Measurements from ENCODE around the gene ROCK2. TPM values are rescaled to one million over a fixed set of nuclear protein-coding genes. Genes with fewer than 3 reads are reported as not detected.
A peak's percentile ranks its signal among the peaks of the same experiment; 100 is the strongest.

The ROCK2 gene
- polyA plus RNA-seq, 1 donor (not counting 4 experiments of a cell fraction or from before 2014, with no cell fraction given) = 12.6 TPM

DNA sequence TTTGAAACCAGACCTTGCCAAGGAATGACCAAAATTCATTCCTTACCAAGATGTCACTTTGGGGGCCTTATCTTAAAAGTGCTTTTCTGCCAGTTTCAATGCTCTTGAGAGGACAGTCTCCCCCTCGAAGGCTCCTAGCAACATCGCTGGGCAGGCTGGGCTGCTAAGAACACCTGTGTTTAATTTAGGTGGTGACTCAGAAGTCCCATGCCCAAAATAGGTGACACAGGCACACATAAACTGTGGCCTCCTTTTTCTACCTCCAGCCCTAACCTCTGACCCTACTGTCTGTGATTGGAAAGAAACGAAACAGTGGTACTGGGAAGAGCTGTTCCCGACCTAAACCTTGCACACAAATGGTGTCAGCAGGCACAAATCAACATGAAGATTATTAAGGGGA is 28.7 kb upstream of the ROCK2 start:
- no peak overlapping the region for H3K27ac ChIP-seq (ENCODE audit: control insufficient read depth, insufficient read depth, low read length)
- H3K4me1 ChIP-seq (ENCODE audit: control insufficient read depth, extremely low read depth, insufficient read depth, low read length) = peaks cover 29% of the 10 kb centered on the region
- dilution Hi-C loops (cut with MboI; ENCODE audit: extremely low pct_ligation_motif_present, low sequenced_read_pairs) = no loop called here
- no peak overlapping the region for H3K4me3 ChIP-seq (ENCODE audit: control insufficient read depth in 2 of 3, extremely low read depth in 1 of 3, insufficient read depth in 2 of 3, low read depth in 1 of 3, low read length in 3 of 3)
- TF ChIP-seq EZH2 (IDR thresholded peaks at IDR 0.05; ENCODE audit: low read length) = no peak
- TF ChIP-seq, protein P1, sequence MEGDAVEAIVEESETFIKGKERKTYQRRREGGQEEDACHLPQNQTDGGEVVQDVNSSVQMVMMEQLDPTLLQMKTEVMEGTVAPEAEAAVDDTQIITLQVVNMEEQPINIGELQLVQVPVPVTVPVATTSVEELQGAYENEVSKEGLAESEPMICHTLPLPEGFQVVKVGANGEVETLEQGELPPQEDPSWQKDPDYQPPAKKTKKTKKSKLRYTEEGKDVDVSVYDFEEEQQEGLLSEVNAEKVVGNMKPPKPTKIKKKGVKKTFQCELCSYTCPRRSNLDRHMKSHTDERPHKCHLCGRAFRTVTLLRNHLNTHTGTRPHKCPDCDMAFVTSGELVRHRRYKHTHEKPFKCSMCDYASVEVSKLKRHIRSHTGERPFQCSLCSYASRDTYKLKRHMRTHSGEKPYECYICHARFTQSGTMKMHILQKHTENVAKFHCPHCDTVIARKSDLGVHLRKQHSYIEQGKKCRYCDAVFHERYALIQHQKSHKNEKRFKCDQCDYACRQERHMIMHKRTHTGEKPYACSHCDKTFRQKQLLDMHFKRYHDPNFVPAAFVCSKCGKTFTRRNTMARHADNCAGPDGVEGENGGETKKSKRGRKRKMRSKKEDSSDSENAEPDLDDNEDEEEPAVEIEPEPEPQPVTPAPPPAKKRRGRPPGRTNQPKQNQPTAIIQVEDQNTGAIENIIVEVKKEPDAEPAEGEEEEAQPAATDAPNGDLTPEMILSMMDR (optimal IDR thresholded peaks at IDR 0.05 in 1 of 3, IDR thresholded peaks at IDR 0.05 in 1 of 3, conservative IDR thresholded peaks at IDR 0.05 in 1 of 3; ENCODE audit: extremely low read depth in 1 of 3, insufficient read depth in 2 of 3, low read length in 3 of 3) = no peak
- H3K9ac ChIP-seq (ENCODE audit: control insufficient read depth, extremely low read depth, insufficient read depth, low read length) = no peak overlapping the region
- no peak for FAIRE-seq
- no peak overlapping the region for H2AFZ ChIP-seq (ENCODE audit: control insufficient read depth, low read length)
- H3K27me3 ChIP-seq (ENCODE audit: control insufficient read depth, extremely low read depth, insufficient read depth, low read length) = no peaks in the 10 kb centered on the region
- DNase-seq (ENCODE audit: low read depth, low spot score) = no peak
- H3K79me2 ChIP-seq (ENCODE audit: control insufficient read depth, insufficient read depth, low read length) = no peaks in the 10 kb centered on the region
- no peak overlapping the region for H3K4me2 ChIP-seq (ENCODE audit: control insufficient read depth, extremely low read depth, insufficient read depth, low read depth, low read length)
- no peaks in the 10 kb centered on the region for H4K20me1 ChIP-seq (ENCODE audit: control insufficient read depth, extremely low read depth, insufficient read depth, low read length)
- H3K9me3 ChIP-seq (ENCODE audit: control insufficient read depth, low read depth, low read length) = no peaks in the 10 kb centered on the region
- no peaks in the 10 kb centered on the region for H3K9me1 ChIP-seq (ENCODE audit: control insufficient read depth, extremely low read depth, insufficient read depth, low read length)
- no peaks in the 10 kb centered on the region for H3K36me3 ChIP-seq (ENCODE audit: control insufficient read depth in 2 of 2, extremely low read depth in 1 of 2, insufficient read depth in 2 of 2, low read length in 2 of 2)

DNA sequence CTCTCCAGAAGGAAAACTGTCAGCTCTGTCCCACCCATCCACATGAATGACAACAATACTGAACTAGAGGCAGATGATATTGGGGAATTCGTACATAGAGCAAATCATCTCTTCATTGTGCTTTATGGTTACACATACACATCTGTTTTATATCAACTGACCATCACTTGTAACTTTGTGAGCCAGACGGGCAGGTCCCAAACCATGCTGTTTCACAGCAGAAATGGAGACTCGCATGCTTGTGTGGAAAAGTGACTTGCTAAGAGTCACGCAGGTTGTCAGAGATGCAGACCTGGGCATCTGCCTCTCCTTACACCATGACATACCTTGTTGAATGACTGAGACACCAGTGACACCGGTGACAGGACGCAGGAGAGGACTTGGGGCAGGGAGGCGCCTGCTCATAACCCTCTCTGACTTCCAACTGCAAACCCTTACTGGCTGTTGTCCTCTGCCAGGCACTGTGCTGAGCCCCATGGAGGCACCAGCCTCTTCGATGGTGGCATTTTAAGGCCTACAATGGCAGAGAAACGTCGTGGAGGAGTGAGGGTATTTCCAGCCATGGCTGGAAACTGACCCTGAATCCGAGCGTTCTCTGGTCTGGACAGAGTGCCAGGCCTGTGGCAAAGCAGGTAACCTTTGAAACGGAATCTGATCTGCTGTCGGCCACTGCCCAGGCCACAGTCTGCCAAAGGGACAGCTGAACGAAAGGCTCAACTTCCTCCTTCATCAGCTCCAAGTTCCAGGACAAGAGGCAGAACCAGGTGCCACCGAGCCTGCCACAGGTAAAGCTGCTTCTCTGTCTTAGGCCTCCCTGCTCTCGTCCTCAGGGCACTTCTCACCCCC is 26.9 kb upstream of the ROCK2 start:
- TF ChIP-seq, protein P1 (optimal IDR thresholded peaks at IDR 0.05 in 1 of 3, IDR thresholded peaks at IDR 0.05 in 1 of 3, conservative IDR thresholded peaks at IDR 0.05 in 1 of 3; ENCODE audit: extremely low read depth in 1 of 3, insufficient read depth in 2 of 3, low read length in 3 of 3) = no peak
- TF ChIP-seq EZH2 (IDR thresholded peaks at IDR 0.05; ENCODE audit: low read length) = no peak
- no peaks in the 10 kb centered on the region for H3K36me3 ChIP-seq (ENCODE audit: control insufficient read depth in 2 of 2, extremely low read depth in 1 of 2, insufficient read depth in 2 of 2, low read length in 2 of 2)
- no peak for FAIRE-seq

More for the DNA sequence above, 26.9 kb upstream of the ROCK2 start:
- Histone ChIP-seq H3K4me3 (ENCODE audit: control insufficient read depth in 2 of 3, extremely low read depth in 1 of 3, insufficient read depth in 2 of 3, low read depth in 1 of 3, low read length in 3 of 3) (no peak overlapping the region), H3K9me3 (ENCODE audit: control insufficient read depth, low read depth, low read length) (no peaks in the 10 kb centered on the region), H3K9me1 (ENCODE audit: control insufficient read depth, extremely low read depth, insufficient read depth, low read length) (no peaks in the 10 kb centered on the region), H3K27ac (ENCODE audit: control insufficient read depth, insufficient read depth, low read length) (peak overlapping the region; percentile 7), H3K79me2 (ENCODE audit: control insufficient read depth, insufficient read depth, low read length) (no peaks in the 10 kb centered on the region), H3K9ac (ENCODE audit: control insufficient read depth, extremely low read depth, insufficient read depth, low read length) (no peak overlapping the region), H4K20me1 (ENCODE audit: control insufficient read depth, extremely low read depth, insufficient read depth, low read length) (no peaks in the 10 kb centered on the region), H3K4me1 (ENCODE audit: control insufficient read depth, extremely low read depth, insufficient read depth, low read length) (peaks cover 29% of the 10 kb centered on the region), H3K4me2 (ENCODE audit: control insufficient read depth, extremely low read depth, insufficient read depth, low read depth, low read length) (peak overlapping the region; percentile 17), H3K27me3 (ENCODE audit: control insufficient read depth, extremely low read depth, insufficient read depth, low read length) (no peaks in the 10 kb centered on the region), H2AFZ (ENCODE audit: control insufficient read depth, low read length) (no peak overlapping the region)
- no peak for DNase-seq (ENCODE audit: low read depth, low spot score)
- dilution Hi-C loops (cut with MboI; ENCODE audit: extremely low pct_ligation_motif_present, low sequenced_read_pairs) = no loop called here
